G401.6 (cell line): ENCODE results near the gene PAM.

Source experiments
- FAIRE-seq: peaks from 2 replicates; lab custom pipeline; 2012; peaks lifted over from hg19 to GRCh38; lab: Jason Lieb, UNC

PAM gene

DNA sequence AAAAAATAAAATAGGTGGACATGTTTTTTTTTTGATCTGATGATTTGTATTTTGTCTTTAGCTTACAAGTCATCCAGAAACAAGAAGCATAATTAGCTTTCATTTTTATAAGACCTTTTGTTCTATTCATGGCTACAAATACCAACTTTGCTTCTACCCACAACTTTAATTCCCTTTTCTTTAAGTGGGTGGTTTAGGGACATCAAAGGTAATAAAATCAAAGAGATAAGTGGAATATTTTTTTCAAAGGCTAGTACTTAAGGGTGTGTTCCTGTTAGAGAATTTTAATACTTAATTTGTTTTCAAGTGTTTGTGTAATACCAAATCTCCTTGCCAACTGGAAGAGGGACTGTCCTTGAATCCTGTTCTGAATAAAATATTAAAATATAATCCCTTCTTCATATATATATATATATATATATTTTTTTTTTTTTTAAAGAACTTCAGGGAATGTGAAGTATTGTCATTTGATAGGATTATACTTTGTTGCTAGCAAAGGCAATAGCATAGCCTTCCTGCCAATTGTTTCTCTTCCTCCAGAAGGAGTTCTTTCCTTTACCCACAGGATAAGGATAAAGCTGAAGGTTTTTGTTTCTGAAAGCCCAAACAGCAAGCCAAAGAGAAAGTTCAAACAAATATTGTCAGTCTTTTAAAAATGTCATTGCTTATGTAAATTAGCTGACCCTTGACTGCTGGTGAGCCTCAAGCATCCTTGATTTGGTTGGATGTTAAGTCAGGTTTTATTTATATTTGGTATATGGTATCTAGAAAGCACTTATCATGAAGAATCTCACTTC is 108.9 kb downstream of the PAM start:
- no peak for FAIRE-seq

DNA sequence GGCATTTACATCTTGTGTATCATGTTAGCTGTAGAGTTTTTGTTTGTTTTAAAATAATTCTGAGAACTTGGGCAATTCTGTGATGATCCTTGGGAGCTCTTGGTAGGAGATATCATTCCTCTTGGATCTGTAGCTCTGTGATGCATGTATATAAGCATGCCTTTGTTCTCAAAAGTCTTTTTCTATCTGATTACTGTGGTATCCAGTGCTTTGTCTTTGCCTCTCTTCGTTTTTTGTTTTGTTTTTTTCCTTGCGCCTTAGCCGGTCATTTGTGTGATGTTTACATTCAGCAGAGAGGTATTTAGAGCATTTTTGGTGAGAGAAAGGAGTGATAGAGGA is 110.0 kb downstream of the PAM start:
- FAIRE-seq = no peak

DNA sequence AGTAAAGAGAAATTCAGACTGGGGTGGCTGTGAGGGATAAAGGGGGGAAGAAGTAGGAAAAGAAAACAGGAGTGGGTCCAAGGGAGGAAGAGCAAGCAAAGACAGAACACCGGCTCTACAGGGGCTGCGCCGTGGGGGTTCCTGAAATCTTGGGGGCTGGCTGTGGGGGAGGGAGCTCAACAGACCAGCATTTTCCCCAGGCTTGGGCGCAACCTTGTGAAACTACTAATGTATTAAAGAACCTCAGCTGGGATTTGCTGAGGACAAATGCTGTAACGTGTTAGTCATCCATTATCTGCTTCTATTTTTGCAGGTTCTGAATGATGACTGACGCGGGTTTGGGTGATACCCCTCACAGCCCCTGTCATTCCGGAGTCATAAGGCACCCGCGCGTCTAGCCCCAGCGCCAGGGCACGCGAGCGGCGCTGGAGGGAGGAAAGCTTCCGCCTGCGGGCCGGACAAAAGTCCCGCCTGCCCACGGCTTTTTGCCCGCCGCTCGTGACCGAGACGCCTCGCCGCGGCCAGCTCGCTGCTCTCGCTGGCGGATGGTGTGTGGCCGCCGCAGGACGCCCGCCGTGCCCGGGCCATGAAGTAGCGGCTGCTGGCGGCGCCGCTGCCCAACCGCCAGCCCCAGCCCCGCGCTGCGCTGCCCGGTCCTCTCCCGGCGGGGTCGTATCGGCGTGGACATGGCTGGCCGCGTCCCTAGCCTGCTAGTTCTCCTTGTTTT is 110.6 kb downstream of the PAM start:
- no peak for FAIRE-seq

DNA sequence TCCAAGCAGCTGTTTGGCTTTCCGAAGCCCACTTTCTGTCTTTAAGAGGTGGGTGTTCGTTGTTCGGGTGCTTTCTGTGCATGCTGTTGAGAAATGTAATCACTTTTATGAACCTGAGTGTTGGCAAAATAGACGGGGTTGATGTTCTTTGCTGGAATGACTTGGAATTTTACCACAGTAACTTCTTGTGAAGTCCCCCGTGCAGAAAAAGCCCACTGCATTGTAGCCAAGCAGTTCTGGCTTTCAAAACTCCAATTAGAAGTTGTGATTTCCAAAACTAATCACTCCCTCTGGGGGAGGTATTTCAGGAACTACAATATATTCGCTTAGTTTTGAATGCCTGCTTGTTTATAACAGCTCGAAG is 111.1 kb downstream of the PAM start:
- FAIRE-seq = no peak

DNA sequence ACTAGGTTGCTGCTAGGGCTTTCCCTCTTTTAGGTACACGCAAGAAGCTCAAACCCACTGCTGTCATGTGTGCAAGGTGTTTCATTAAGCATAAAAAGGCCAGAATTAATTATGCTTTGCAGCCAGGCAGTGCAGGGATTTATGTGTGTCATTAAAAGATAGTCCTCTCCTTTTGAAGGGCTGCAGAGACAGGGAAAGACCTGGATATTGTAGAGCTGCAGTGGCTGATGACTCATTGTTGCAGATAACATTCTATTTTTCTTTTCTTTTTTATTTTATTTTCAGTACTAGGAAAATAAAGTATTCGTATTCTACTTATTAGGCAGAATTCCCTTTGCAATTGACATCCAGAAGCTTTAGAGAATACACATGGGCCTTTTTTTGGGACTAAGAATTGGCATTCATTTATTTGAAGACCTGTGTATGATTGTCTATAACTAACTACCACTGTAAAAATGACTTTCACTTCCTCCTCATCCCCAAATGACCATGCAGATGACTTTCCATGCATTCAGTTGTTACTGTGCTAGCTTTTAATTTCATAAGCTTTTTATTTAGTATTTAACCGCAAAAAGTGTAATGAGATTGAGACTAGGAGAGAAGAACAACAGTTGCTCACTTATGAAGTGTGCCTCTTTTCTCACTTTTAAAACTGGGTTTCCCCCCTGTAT is 113.0 kb downstream of the PAM start:
- no peak for FAIRE-seq

DNA sequence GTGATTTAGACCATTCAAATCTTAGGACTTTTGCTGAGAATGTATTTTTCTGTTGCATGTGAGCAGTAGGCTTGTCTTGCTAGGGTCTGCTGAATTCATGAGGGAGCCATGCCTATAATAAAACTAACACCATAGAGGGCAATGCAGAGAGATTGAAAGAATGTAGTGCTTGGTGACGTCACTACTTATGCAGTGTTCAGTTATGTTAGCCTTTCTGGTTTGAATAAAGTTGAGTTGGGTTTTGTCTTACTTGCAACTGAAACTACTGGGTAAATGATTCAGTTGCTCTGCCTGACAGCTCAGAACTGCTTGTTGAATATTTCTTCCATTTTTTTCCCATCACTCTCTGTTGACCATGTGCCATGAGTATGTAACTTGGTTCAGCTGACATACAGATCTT is 114.1 kb downstream of the PAM start:
- no peak for FAIRE-seq

DNA sequence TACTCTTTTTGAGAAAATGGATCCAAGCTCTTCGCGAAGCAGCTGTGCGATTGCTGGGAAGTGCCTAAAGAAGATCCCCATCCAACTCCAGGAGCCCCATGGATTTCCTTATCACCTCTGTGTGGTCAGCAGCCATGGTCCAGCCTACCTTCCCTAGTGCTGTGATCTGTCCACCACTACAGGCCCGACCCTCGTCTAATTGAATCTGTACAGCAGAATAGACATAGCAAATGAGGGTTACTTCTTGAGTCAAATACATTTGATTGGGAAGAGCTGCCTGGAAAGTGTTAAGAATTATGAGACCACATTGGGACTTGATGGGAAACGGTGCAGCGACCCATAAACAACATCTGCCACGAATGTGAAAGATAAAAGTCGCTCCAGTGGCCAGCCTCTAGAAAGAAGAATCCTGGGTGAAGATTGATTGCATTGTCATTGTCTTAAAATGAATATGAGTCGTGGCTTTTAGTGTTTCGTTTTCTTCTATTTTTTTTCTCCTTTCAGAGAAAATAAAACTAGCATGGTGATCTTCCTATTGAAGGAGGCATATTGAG is 118.4 kb downstream of the PAM start:
- no peak for FAIRE-seq

DNA sequence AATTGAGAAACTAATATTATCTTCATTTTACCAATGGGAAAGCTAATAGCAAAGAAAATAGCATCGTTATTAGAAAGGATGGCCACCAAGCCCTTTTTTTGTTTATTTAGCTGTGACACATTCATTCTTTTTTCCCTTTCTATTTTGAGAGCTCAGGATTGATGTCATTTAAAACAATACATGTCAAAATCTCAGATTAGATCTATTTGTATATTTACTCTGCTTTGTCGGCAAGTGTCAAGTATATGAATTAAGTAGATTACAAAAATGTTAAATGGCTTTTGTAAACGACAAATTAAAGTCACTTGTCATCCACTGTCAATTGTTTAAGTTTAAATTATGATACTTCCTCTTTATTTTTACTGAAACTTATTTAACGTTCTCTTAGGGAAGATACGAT is 118.9 kb downstream of the PAM start:
- FAIRE-seq = no peak

DNA sequence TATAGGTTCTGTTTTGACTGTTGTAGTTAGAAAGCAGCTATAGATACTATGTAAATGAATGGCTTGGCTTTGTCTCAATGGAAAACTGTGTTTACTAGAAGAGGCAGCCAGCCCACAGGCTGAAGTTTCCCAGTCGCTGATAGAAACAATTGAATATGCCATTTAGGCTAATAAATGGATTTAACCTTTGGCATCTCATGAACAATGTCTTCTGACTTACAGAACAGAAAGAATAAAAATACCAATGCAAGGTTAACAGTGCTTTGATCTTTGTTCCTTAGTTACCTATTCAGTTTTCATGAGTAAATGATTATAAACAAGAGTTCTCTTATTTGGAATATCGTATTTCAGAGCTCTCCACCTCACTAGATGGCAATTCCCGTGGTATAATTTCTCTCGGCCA is 120.6 kb downstream of the PAM start:
- no peak for FAIRE-seq

DNA sequence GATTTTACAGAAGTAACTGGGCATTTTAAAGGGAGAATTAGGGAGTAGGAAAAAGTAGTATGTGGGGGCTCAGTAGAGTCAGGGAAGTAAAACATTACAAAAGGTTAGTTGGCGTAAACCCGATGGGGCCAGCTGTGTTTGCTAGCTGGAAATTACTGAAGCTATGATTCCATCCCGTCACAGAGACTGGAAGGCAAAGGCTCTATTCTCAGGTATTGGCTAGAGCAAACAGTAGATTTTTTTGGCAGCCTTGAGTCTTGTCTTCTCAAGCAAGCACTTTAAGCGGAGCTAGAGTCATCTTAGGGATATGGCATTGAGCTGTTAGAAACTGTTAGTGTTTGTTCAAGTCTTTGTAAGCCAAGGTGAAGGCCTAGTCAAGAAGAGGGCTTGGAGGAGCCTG is 121.5 kb downstream of the PAM start:
- FAIRE-seq = no peak

DNA sequence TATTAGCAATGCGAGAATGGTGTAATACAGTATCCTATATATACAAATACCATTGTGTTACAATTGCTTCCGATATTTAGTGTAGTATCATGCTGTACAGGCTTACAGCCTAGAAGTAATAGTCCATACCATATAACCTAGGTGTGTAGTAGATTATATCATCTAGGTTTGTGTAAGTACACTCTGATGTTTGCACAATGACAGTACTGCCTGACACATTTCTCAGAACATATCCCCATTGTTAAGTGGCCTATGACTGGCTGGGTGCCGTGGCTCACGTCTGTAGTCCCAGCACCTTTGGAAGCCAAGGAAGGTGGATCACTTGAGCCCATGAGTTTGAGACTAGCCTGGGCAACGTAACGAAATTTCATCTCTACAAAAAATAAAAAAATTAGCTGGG is 124.6 kb downstream of the PAM start:
- FAIRE-seq = no peak

DNA sequence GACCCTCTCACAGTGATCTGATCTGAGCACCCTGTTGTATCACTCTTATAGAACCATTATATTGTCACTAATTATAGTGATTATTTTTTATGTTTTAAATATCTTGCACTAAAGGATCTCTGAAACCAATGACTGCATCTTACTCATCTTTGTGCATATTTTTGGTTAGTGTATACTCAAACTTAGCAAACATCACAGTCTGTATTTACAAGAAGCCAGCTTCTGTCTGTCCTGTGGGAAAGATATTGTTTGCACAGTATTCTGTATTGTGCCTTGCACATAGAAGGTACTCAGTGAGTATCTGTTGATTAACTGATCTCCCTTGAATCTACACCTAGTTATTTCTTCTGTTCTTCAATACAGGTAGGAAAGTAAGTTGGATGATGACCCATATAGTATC is 131.5 kb downstream of the PAM start:
- FAIRE-seq = no peak

DNA sequence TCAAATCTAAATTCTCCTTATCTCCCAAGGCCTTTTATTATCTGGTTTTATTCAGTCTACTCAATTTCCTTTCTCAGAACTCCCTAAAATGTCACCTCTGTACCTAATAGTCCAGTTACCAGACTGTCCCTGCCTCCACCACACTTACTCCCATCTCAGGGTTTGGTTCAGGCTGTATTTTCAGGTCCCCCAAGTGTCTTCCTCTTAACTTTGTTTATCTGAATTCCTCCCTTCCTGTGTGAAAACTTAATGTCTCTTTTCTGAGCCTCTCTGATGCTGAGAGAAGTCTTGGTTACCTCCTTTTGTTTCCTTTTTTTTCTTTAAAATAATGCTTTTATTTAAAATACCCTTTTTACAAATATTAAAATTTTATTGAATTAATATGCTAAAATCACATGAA is 133.4 kb downstream of the PAM start:
- FAIRE-seq = no peak

DNA sequence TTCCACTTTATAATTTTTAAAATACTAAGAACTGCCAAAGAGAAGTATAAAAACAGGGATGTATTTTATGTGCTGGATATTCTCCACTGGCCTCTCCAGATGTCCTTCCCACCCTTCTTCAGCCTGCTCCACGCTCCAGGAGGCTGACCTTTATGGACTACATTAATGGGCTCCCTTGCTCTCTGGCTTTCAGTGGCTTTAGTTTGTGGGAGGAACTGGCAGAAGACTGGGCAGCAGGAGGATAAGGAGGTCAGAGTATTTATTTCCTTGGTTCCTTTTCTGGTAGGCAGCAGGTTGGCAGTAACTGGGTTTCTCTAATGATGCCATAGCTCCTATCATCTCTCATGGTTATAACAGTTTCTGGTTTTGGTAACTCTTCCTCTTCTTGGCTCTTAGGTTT is 133.9 kb downstream of the PAM start:
- no peak for FAIRE-seq

DNA sequence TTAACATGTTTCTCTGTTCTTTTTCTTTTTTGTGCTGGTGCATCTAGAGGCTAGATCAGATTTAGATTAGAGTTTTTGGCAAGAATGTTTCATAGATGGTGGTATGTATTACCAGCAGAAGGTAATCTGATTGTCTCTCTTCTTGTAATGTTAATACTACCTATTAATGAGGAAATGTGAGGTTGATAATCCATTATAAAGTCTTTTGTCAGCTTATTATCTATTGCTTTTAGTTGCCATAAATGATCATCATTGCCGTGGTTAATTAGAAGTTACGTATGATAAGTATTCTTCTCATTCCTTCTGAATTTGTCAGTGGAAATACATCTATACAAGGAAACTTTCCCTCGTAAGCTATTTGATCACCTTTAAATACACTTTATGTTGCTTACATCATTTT is 135.0 kb downstream of the PAM start:
- FAIRE-seq = no peak

DNA sequence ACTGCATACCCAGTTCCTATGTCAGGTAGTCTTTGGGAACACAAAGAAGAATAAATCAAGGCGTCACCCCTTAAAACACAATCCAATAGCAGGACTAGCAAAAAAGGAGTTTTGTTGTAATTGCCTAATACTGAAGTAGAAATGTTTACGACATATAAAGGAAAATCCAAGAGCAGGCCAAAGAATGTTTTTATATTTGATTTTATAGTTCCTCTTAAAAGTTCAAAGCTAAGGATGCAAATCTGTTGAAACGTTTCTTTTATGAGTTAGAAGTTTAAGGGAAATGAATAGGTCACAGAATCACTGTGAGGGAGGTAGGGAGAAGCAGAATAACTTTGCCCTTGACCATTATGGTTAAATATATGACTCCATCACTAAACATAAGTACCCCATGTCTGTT is 136.1 kb downstream of the PAM start:
- FAIRE-seq = no peak

DNA sequence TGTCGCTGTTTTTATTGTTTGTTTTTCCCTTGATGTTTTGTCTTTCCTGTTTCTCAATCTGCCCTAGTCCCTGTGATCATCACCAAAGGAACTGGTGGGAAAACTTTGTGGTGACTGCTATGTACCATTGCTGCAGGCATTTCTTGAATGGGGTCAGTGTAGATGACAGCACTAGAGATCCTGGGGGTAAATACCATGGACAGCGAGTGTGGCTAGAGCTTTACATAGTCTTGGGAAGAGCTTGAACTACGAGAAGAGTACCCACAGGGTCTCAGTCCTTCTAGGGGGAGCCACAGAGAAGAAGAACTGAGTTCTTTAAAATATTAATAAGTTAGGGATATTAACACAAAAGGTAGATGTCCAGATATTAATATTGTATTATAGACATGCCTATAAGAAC is 138.8 kb downstream of the PAM start:
- no peak for FAIRE-seq

DNA sequence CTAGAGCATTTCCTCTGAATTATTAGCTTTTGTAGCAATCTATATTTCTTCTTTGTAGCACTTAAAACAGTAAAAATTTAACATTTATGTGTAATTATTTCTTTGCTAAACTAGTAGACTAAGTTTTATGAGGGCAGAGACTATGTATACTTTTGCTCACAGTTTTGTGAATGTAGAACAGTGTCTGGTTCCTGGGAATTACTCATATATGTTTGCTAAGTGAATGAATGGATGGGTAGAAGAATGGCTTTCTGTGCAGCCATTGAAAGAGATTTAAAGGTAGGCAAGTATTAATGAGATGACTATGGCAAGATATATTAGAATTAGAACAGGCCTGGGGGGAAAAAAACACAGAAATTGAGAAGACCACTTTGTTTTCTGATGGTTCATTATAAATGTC is 140.1 kb downstream of the PAM start:
- FAIRE-seq = no peak

DNA sequence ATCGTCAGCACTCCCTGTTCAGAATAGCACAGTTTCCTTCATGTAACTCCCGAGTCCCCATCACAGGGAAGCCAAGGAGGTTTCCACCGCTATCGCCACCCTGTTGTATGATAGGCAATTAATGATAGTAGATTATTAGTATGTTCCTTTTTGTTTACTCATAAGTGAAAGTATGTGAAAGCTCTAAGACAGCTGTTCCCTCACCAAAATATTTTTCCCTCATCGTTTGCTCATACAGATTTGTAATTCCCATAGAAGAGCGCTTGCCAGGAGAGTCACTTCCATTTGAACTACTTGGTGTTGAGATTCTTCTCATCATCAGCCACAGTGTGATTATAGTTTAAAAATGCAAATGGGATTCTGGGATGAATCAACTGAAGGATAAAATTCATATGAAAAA is 140.9 kb downstream of the PAM start:
- no peak for FAIRE-seq

DNA sequence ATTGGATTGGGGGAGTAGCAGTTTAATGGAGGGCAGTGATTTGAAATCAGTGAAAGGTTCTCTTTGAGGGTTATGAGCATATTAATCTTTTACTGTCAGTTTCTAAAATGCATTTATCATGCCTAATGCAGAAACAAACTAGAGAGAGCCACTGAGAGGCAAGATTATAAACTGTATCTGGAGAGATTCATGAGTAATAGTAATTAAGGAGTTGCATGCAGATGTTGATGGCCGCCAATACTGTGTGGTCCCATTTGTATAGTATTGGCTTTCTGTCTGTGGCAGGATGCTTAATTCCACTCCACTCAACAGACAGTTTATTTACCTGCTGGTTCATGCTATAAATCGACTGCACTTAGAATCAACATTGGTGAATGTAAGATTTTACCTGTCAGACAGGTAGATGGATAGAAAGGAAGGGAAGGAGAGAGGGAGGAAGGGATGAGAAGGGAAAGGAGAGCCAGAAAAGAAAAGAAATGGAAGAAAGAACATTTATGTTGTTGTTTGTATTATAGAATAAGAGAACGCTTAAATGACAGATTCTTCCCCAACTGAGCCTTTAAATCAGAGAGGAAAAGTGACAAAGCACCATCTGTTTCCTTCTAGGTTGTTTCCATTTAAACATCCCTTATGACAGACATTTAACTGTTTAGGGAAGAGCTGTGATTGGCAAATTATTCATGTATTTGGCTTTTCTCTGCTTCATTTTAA is 146.5 kb downstream of the PAM start:
- FAIRE-seq = no peak

DNA sequence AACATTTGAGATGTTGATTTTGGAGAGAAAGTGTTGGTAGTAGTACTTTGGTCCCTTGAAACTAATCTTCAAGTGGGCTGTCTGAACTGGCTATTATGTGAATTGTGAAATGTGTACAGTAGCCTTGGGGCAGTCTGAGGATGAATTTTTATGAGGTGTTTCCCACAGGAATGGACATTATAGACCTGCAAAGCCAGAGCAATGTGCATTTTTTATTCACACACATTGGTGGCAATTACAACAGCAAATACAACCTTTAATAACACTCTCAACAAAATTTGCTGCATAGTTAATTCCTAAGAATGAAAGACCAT is 147.0 kb downstream of the PAM start:
- FAIRE-seq = no peak

DNA sequence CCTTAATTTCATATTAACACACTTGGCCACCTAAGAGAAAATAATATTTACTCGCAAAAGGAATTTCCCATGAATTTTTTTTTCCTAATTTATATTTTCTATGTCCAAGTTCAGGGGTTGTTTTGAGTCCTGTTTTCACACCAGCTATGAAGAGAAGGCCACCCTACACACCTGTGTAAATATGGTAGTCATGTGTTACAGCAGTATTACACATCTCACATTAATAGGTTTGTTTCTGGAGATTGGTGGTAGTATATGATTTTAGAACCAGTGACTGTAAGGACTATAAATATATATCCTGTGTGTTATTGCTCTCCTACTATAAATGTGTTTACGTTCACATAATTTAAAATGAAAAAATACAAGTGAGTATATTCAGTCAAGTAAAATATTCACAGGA is 147.5 kb downstream of the PAM start:
- no peak for FAIRE-seq
